MCF 10A (cell line): ENCODE results near the gene SMAGP. TPM values are rescaled to one million over a fixed set of nuclear protein-coding genes. Genes with fewer than 3 reads are reported as not detected.

Source experiments
- BruUV-seq: library from RNA; stranded (reverse); fragments of 400-500 nt; replicated peaks from 2 replicates; lab custom pipeline; 2021; lab: Mats Ljungman, UMichigan
- CTCF ChIA-PET: fragments of 300-600 bp; sonication (Branson Sonifier 250); formaldehyde crosslinking; extraction: SDS; loops from one replicate; lab custom pipeline; 2021; ENCODE audit warnings: antibody characterized with exemption, inconsistent platforms; lab: Yijun Ruan, JAX
- POLR2A ChIA-PET: fragments of 300-600, 350-650 bp; sonication (Branson Sonifier 250); formaldehyde crosslinking; extraction: SDS; loops from one replicate; lab custom pipeline; 2020; ENCODE audit warnings: antibody characterized with exemption, inconsistent platforms; lab: Yijun Ruan, JAX
- DNase-seq: peaks from one replicate; pipeline ENCODE4 v3.0.0-alpha.2; 2018; ENCODE audit not compliant: unreplicated experiment
- H3K27ac Mint-ChIP-seq: one replicate; pipeline ENCODE4 v1.8.0; 2022; ENCODE audit warnings: mild to moderate bottlenecking, low read depth, mixed read lengths; ENCODE audit not compliant: unreplicated experiment
- H3K27me3 Mint-ChIP-seq: one replicate; pipeline ENCODE4 v1.8.0; 2022; ENCODE audit warnings: mixed read lengths; ENCODE audit not compliant: insufficient read depth, unreplicated experiment
- H3K36me3 Mint-ChIP-seq: one replicate; pipeline ENCODE4 v1.8.0; 2022; ENCODE audit warnings: mild to moderate bottlenecking, moderate library complexity, mixed read lengths; ENCODE audit not compliant: insufficient read depth, unreplicated experiment
- H3K4me1 Mint-ChIP-seq: one replicate; pipeline ENCODE4 v1.8.0; 2022; ENCODE audit warnings: mixed read lengths; ENCODE audit not compliant: insufficient read depth, unreplicated experiment
- H3K4me3 Mint-ChIP-seq: one replicate; pipeline ENCODE4 v1.8.0; 2022; ENCODE audit warnings: mild to moderate bottlenecking, moderate library complexity, mixed read lengths; ENCODE audit not compliant: unreplicated experiment
- H3K9me3 Mint-ChIP-seq: one replicate; pipeline ENCODE4 v1.8.0; 2022; ENCODE audit warnings: mixed read lengths; ENCODE audit not compliant: unreplicated experiment
- CTCF ChIP-seq: fragments of 200-600 bp; IDR thresholded peaks from one replicate; pipeline ENCODE4 v1.8.0; 2022; ENCODE audit warnings: antibody characterized with exemption, mild to moderate bottlenecking; ENCODE audit not compliant: unreplicated experiment
- intact Hi-C: fragments of 100-400 bp; cut with micrococcal nuclease; formaldehyde crosslinking; loops from 2 replicates; pipeline ENCODE4 v1.14.1; 2022
- total RNA-seq: library from RNA; stranded (reverse); gene quantifications from 2 replicates; pipeline ENCODE4 v1.2.3, GENCODE V29; 2022

Gene SMAGP
- total RNA-seq, 1 experiment from 2014 or later: 17.4 TPM

GRCh38 chr12:51247523-51248206 is 22.6 kb downstream of the SMAGP start:
- H3K4me3 Mint-ChIP-seq: no peak overlapping the region

GRCh38 chr12:51246254-51246853 is 23.9 kb downstream of the SMAGP start:
- BruUV-seq: no TSS peak
- CTCF ChIA-PET: no interaction called here

More at GRCh38 chr12:51247523-51248206, 22.6 kb downstream of the SMAGP start:
- DNase-seq: no peak
- H3K27ac Mint-ChIP-seq: no peak overlapping the region
- no peaks in the 10 kb centered on the region for H3K9me3 Mint-ChIP-seq
- no peaks in the 10 kb centered on the region for H3K27me3 Mint-ChIP-seq
- peaks cover 34% of the 10 kb centered on the region for H3K36me3 Mint-ChIP-seq
- H3K4me1 Mint-ChIP-seq: peaks cover 14% of the 10 kb centered on the region
- ChIA-PET CTCF (no interaction called here), POLR2A (interaction anchor here (3.2 kb wide), 1 partner anchor 8 kb away, joined by 18 read pairs; the partner anchor contains the start of gene DAZAP2)
- intact Hi-C loops: no loop called here
- TF ChIP-seq CTCF: no peak
- no TSS peak for BruUV-seq

GRCh38 chr12:51245476-51246253 is 24.6 kb downstream of the SMAGP start:
- peak overlapping the region; percentile 84 for H3K27ac Mint-ChIP-seq
- no peaks in the 10 kb centered on the region for H3K27me3 Mint-ChIP-seq
- TSS peak; percentile 72 for BruUV-seq
- peaks cover 54% of the 10 kb centered on the region for H3K36me3 Mint-ChIP-seq
- POLR2A ChIA-PET: interaction anchor here (0.6 to 1.0 kb wide), 2 partner anchors 51 to 163 kb away, joined by 3 to 4 read pairs; no protein-coding TSS in a partner anchor
- no peaks in the 10 kb centered on the region for H3K9me3 Mint-ChIP-seq
- H3K4me1 Mint-ChIP-seq: peaks cover 18% of the 10 kb centered on the region
- CTCF ChIA-PET: interaction anchor here (0.6 kb wide), 1 partner anchor 12 kb away, joined by 3 read pairs; no protein-coding TSS in a partner anchor
- H3K4me3 Mint-ChIP-seq: no peak overlapping the region
- intact Hi-C loops: no loop called here
- no peak for DNase-seq
- no peak for TF ChIP-seq CTCF

More at GRCh38 chr12:51246254-51246853, 23.9 kb downstream of the SMAGP start:
- H3K4me3 Mint-ChIP-seq: no peak overlapping the region
- no peaks in the 10 kb centered on the region for H3K9me3 Mint-ChIP-seq
- H3K27ac Mint-ChIP-seq: peak overlapping the region; percentile 84
- POLR2A ChIA-PET: interaction anchor here (0.6 kb wide), 1 partner anchor 163 kb away, joined by 4 read pairs; no protein-coding TSS in a partner anchor
- DNase-seq: no peak
- intact Hi-C loops: no loop called here
- no peak for TF ChIP-seq CTCF
- H3K36me3 Mint-ChIP-seq: peaks cover 47% of the 10 kb centered on the region
- peaks cover 15% of the 10 kb centered on the region for H3K4me1 Mint-ChIP-seq
- no peaks in the 10 kb centered on the region for H3K27me3 Mint-ChIP-seq
